Neural cell (in vitro differentiated cells): ENCODE results near the gene KCNK18.

Experiments
- EP300 ChIP-seq: fragments of 450-650 bp; conservative IDR thresholded peaks from 2 replicates; pipeline ENCODE4 v1.6.1; 2014; ENCODE audit warnings: antibody characterized with exemption, mild to moderate bottlenecking, moderate library complexity; ENCODE audit not compliant: poor library complexity, severe bottlenecking
- EZH2 ChIP-seq: fragments of 200-600, 300-800 bp; shearing (Covaris generic), sonication (generic); IDR thresholded peaks from 2 replicates; pipeline ENCODE4 v1.6.1; 2014; ENCODE audit warnings: antibody characterized with exemption, low read length, borderline replicate concordance, mild to moderate bottlenecking; ENCODE audit not compliant: insufficient read depth, poor library complexity, severe bottlenecking
- RAD21 ChIP-seq: fragments of 450-650 bp; conservative IDR thresholded peaks from 2 replicates; pipeline ENCODE4 v1.6.1; 2014; ENCODE audit warnings: antibody characterized with exemption, mild to moderate bottlenecking, moderate library complexity
- TF ChIP-seq, protein P1 (sequence below): fragments of 450-650 bp; IDR thresholded peaks from 2 replicates; pipeline ENCODE4 v1.5.1; 2014; ENCODE audit warnings: antibody characterized with exemption, mild to moderate bottlenecking, moderate library complexity; ENCODE audit not compliant: poor library complexity, severe bottlenecking

DNA sequence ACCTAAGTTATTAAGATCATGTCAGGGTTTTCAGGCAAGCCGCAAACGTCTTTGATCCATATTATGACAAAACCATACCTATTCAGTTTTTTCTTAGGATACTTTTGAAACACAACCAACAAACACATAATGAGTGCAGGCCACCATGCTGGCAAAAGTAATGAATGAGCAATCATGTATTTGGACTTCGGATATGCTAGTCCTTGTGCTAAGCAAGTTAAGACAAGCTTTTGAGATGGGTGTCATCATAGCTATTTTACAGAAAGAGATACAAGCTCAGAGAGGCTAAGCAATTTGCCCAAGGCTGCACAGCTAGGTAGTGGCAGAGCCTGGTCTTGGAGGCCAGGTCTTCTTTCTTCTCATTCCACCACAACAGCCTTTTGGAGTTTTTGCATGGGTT lies 12.5 kb upstream of the KCNK18 start:
- TF ChIP-seq EP300 (no peak), EZH2 (no peak), RAD21 (no peak)
- TF ChIP-seq, protein P1, sequence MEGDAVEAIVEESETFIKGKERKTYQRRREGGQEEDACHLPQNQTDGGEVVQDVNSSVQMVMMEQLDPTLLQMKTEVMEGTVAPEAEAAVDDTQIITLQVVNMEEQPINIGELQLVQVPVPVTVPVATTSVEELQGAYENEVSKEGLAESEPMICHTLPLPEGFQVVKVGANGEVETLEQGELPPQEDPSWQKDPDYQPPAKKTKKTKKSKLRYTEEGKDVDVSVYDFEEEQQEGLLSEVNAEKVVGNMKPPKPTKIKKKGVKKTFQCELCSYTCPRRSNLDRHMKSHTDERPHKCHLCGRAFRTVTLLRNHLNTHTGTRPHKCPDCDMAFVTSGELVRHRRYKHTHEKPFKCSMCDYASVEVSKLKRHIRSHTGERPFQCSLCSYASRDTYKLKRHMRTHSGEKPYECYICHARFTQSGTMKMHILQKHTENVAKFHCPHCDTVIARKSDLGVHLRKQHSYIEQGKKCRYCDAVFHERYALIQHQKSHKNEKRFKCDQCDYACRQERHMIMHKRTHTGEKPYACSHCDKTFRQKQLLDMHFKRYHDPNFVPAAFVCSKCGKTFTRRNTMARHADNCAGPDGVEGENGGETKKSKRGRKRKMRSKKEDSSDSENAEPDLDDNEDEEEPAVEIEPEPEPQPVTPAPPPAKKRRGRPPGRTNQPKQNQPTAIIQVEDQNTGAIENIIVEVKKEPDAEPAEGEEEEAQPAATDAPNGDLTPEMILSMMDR: no peak
